ENCODE data around the gene CDC123.

The CDC123 gene

DNA sequence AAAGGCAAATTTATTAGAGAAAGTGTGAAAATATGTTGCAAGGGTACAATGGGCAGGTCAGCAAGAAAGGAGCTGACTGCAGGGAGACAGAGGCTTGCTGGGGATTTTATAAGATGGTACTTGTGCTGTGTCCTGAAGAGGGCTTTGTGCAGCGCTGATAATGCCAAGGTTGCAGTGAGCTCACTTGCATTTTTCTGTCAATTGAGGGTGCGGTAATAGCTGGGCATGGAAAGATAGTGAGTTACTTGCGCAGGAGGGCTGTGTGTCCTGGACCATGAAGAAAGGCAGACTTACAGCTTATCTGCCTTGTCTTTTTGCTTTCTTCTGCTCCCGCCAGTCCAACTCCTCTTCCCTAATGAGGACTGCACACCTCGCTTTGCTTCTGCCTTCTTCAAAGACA, 12.5 kb downstream of the CDC123 start:
- ChIA-PET CTCF (interaction anchor here (0.9 to 1.3 kb wide), 3 partner anchors 8 to 503 kb away, joined by 3 to 5 read pairs (median 3); no protein-coding TSS in a partner anchor), POLR2A (no interaction called here)
- DNase-seq (ENCODE audit: extremely low spot score) = no peak
- TF ChIP-seq, protein P1, sequence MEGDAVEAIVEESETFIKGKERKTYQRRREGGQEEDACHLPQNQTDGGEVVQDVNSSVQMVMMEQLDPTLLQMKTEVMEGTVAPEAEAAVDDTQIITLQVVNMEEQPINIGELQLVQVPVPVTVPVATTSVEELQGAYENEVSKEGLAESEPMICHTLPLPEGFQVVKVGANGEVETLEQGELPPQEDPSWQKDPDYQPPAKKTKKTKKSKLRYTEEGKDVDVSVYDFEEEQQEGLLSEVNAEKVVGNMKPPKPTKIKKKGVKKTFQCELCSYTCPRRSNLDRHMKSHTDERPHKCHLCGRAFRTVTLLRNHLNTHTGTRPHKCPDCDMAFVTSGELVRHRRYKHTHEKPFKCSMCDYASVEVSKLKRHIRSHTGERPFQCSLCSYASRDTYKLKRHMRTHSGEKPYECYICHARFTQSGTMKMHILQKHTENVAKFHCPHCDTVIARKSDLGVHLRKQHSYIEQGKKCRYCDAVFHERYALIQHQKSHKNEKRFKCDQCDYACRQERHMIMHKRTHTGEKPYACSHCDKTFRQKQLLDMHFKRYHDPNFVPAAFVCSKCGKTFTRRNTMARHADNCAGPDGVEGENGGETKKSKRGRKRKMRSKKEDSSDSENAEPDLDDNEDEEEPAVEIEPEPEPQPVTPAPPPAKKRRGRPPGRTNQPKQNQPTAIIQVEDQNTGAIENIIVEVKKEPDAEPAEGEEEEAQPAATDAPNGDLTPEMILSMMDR (IDR thresholded peaks at IDR 0.05; ENCODE audit: control extremely low read depth, extremely low read depth, low read depth, missing control alignments) = no peak

DNA sequence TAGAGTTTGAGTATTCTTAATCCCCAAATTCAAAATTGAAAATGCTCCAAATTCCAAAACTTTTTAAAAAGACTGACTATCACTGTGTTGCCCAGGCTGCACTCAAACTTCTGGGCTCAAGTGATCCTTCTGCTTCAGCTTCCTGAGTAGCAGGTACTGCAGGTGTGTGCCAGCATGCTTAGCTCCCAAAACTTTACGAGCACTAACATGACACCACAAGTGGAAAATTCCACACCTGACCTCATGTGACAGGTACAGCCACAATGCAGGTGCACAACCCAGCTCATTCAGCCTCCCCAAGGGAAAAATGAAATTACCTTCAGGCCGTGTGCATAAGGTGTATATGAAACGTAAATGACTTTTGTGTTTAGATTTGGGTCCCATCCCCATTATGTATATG, 16.5 kb downstream of the CDC123 start:
- no peak for DNase-seq (ENCODE audit: extremely low spot score)
- TF ChIP-seq, protein P1 (IDR thresholded peaks at IDR 0.05; ENCODE audit: control extremely low read depth, extremely low read depth, low read depth, missing control alignments) = no peak
- ChIA-PET CTCF (interaction anchor here (0.7 to 4.4 kb wide), 5 partner anchors 9 to 690 kb away, joined by 3 to 22 read pairs (median 6); partner anchors contain the start of genes CDC123 and NUDT5), POLR2A (no interaction called here)

DNA sequence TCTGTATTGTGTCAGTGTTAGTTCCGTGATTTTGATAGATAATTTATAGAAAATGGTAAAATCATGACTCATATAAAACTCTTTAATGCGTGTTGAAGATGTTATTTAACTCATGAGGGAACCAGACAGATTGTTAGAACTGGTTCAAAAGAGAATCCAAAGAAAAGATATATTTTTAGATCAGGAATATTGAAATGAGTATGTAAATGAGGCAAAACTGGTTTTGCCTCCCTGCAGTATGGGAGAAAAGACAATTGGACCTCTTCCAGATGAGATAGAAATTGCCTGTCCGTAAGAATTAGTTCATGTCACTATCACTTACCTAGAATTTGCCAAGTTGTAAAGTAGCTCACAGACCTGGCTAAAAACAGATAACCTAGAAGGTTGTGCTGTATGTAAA, 17.6 kb downstream of the CDC123 start:
- no peak for DNase-seq (ENCODE audit: extremely low spot score)
- POLR2A ChIA-PET = no interaction called here

DNA sequence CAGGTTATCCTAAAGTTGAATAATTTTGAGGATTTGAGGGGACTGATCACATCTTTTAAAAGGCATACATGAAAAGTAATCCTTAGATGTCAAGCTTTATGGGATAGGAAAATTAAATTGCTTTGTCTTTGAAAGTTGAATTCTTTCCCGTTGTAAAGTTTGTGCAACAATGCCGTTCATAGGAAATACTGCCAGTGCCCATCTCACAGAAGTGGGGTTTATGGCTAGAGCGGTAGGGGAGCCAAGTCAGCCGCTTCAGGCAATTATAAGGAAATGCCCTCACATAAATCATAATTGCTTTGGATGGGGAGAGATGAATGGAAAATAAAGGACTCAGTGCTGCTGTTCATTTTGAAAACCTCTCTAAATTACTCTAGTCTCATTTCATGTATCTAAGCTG, 18.1 kb downstream of the CDC123 start:
- TF ChIP-seq, protein P1 (IDR thresholded peaks at IDR 0.05; ENCODE audit: control extremely low read depth, extremely low read depth, low read depth, missing control alignments) = no peak
- POLR2A ChIA-PET = no interaction called here
- no peak for DNase-seq (ENCODE audit: extremely low spot score)
- CTCF ChIA-PET = interaction anchor here (0.7 to 4.4 kb wide), 28 partner anchors 8 to 886 kb away, joined by 3 to 39 read pairs (median 5); partner anchors contain the start of genes CAMK1D, CDC123, NUDT5 and OPTN

More for the DNA sequence above, 17.6 kb downstream of the CDC123 start:
- CTCF ChIA-PET = interaction anchor here (0.7 to 4.4 kb wide), 19 partner anchors 8 to 886 kb away, joined by 3 to 39 read pairs (median 6); partner anchors contain the start of genes CDC123, NUDT5 and OPTN
- TF ChIP-seq, protein P1 (IDR thresholded peaks at IDR 0.05; ENCODE audit: control extremely low read depth, extremely low read depth, low read depth, missing control alignments) = no peak

DNA sequence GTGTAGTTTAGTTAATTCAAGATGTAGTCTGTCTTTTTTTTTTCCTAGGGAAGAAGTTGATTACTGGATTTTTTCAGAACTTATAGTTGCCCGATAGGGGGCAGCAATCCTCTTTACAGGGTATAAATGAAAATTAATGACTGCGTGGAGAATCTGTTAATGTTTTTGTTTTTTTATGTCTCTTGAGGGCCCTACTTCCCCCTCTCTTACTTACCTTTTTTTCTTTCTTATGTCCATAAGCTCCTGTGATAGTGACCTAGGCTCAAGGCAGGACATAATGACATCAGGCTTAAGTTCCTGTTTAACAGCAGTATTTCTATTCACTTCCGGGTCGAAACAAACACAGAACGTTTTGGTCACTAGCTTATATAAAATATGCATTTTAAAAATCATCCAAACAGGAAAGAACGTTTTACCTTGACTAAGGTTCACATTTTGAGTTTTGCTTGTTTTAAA, 18.8 kb downstream of the CDC123 start:
- peak; percentile 29 for DNase-seq (ENCODE audit: extremely low spot score)
- ChIA-PET POLR2A (no interaction called here), CTCF (interaction anchor here (0.7 to 4.4 kb wide), 34 partner anchors 9 to 885 kb away, joined by 3 to 39 read pairs (median 5); partner anchors contain the start of genes CAMK1D, NUDT5 and OPTN)
- TF ChIP-seq, protein P1 (IDR thresholded peaks at IDR 0.05; ENCODE audit: control extremely low read depth, extremely low read depth, low read depth, missing control alignments) = peak; percentile 50

DNA sequence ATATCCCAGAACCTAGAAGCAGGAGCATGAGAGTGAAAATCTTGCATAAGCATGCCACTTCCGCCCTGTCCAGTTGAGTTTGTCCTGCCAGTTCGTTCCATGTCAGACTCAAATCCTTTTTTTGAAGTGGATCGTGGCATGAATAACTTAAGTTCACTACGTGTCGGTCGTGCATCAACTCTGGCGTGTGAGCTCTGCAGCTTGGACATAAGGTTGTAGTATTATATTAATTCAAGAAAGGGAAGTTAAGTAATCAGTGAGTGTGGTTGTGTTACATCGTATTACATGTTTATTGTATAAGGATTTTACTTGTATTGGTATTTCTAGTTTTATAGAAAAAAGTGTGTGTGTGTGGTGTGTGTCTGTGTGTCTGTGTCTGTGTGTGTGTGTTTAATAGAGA, 23.0 kb downstream of the CDC123 start:
- ChIA-PET CTCF (interaction anchor here (1.0 to 1.4 kb wide), 2 partner anchors 20 to 492 kb away, joined by 3 read pairs; no protein-coding TSS in a partner anchor), POLR2A (no interaction called here)
- TF ChIP-seq, protein P1 (IDR thresholded peaks at IDR 0.05; ENCODE audit: control extremely low read depth, extremely low read depth, low read depth, missing control alignments) = no peak
- no peak for DNase-seq (ENCODE audit: extremely low spot score)
